ENCODE results near the gene NRXN3. TPM values are rescaled to one million over a fixed set of nuclear protein-coding genes. Genes with fewer than 3 reads are reported as not detected.

Gene NRXN3
- total and polyA plus RNA-seq, 2 experiments from 2014 or later, result 0.69 to 1.5 TPM

- no peaks in the 10 kb centered on the region for H3K36me3 ChIP-seq
- no peak overlapping the region for H3K4me3 ChIP-seq
- no peaks in the 10 kb centered on the region for H3K4me1 ChIP-seq (ENCODE audit: low read depth)
- H3K9me3 ChIP-seq (ENCODE audit: low read depth), result no peaks in the 10 kb centered on the region
- H3K27me3 ChIP-seq, result no peaks in the 10 kb centered on the region
- TF ChIP-seq, protein P1, sequence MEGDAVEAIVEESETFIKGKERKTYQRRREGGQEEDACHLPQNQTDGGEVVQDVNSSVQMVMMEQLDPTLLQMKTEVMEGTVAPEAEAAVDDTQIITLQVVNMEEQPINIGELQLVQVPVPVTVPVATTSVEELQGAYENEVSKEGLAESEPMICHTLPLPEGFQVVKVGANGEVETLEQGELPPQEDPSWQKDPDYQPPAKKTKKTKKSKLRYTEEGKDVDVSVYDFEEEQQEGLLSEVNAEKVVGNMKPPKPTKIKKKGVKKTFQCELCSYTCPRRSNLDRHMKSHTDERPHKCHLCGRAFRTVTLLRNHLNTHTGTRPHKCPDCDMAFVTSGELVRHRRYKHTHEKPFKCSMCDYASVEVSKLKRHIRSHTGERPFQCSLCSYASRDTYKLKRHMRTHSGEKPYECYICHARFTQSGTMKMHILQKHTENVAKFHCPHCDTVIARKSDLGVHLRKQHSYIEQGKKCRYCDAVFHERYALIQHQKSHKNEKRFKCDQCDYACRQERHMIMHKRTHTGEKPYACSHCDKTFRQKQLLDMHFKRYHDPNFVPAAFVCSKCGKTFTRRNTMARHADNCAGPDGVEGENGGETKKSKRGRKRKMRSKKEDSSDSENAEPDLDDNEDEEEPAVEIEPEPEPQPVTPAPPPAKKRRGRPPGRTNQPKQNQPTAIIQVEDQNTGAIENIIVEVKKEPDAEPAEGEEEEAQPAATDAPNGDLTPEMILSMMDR (IDR thresholded peaks at IDR 0.05; ENCODE audit: low read depth, low read length), result no peak
- H3K27ac ChIP-seq, result no peak overlapping the region
- DNase-seq (ENCODE audit: low read depth in 1 of 2, low spot score in 1 of 2), result no peak
Observed at GRCh38 chr14:78282437-78282836, 112.3 kb downstream of the NRXN3 start.

- no peaks in the 10 kb centered on the region for H3K4me1 ChIP-seq (ENCODE audit: low read depth)
- no peak for DNase-seq (ENCODE audit: low read depth in 1 of 2, low spot score in 1 of 2)
- H3K27me3 ChIP-seq, result no peaks in the 10 kb centered on the region
- no peak overlapping the region for H3K4me3 ChIP-seq
- H3K36me3 ChIP-seq, result no peaks in the 10 kb centered on the region
- no peaks in the 10 kb centered on the region for H3K9me3 ChIP-seq (ENCODE audit: low read depth)
- H3K27ac ChIP-seq, result no peak overlapping the region
- TF ChIP-seq, protein P1 (IDR thresholded peaks at IDR 0.05; ENCODE audit: low read depth, low read length), result no peak
Observed at GRCh38 chr14:78286210-78286609, 116.0 kb downstream of the NRXN3 start.

DNA sequence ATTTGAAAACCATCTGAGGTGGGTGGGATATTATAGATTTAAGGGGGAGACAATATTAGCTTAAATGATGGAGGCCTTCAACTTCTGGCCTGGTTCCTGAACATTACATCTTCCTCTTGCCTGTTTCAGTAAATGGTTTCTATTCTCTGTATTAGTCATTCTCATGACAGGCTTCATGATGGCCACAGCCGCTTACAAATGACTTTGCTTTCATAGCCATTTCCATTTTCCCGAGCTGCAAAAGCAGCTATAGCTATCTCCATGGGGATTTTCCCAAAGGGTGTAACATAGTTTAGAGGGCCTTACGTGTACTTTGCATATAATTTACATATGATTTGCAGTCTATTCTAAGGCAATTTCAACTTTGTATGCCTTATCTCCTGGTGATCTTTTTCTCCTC lies 121.8 kb downstream of the NRXN3 start:
- no peak overlapping the region for H3K4me3 ChIP-seq
- no peak overlapping the region for H3K27ac ChIP-seq
- DNase-seq (ENCODE audit: low read depth in 1 of 2, low spot score in 1 of 2), result no peak
- no peaks in the 10 kb centered on the region for H3K36me3 ChIP-seq
- no peaks in the 10 kb centered on the region for H3K4me1 ChIP-seq (ENCODE audit: low read depth)
- H3K9me3 ChIP-seq (ENCODE audit: low read depth), result no peaks in the 10 kb centered on the region
- no peaks in the 10 kb centered on the region for H3K27me3 ChIP-seq
- TF ChIP-seq, protein P1 (IDR thresholded peaks at IDR 0.05; ENCODE audit: low read depth, low read length), result no peak

- no peak overlapping the region for H3K4me3 ChIP-seq
- H3K4me1 ChIP-seq (ENCODE audit: low read depth), result no peaks in the 10 kb centered on the region
- H3K27ac ChIP-seq, result no peak overlapping the region
- no peaks in the 10 kb centered on the region for H3K36me3 ChIP-seq
- no peaks in the 10 kb centered on the region for H3K27me3 ChIP-seq
- no peaks in the 10 kb centered on the region for H3K9me3 ChIP-seq (ENCODE audit: low read depth)
- TF ChIP-seq, protein P1 (IDR thresholded peaks at IDR 0.05; ENCODE audit: low read depth, low read length), result no peak
- DNase-seq (ENCODE audit: low read depth in 1 of 2, low spot score in 1 of 2), result no peak
Observed at GRCh38 chr14:78297858-78298257, 127.7 kb downstream of the NRXN3 start.

DNA sequence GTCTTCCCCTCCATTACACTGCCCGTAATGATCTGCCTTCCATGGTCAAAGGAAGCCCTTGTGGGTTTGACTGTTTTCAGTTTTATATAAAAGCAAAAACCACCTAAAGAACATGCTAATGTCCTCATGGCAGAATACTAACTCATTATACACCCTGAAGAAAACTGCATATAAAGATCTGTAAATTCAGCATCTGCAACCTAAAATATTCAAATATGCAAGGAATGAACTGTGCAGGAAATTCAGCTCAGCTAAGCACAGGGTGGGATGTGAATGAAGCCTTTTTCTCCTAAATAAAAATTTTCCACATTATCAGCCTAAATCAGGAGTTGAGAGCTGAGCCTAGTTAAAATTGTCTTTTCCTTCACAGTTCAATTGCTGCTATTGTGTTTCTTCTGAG lies 128.1 kb downstream of the NRXN3 start:
- DNase-seq (ENCODE audit: low read depth in 1 of 2, low spot score in 1 of 2), result no peak
- Histone ChIP-seq H3K4me1 (ENCODE audit: low read depth) (no peaks in the 10 kb centered on the region), H3K9me3 (ENCODE audit: low read depth) (no peaks in the 10 kb centered on the region), H3K4me3 (no peak overlapping the region), H3K27me3 (no peaks in the 10 kb centered on the region), H3K27ac (no peak overlapping the region), H3K36me3 (no peaks in the 10 kb centered on the region)
- TF ChIP-seq, protein P1 (IDR thresholded peaks at IDR 0.05; ENCODE audit: low read depth, low read length), result no peak

- TF ChIP-seq, protein P1 (IDR thresholded peaks at IDR 0.05; ENCODE audit: low read depth, low read length), result no peak
- no peak overlapping the region for H3K4me3 ChIP-seq
- no peak overlapping the region for H3K27ac ChIP-seq
- H3K36me3 ChIP-seq, result no peaks in the 10 kb centered on the region
- H3K27me3 ChIP-seq, result no peaks in the 10 kb centered on the region
- H3K9me3 ChIP-seq (ENCODE audit: low read depth), result no peaks in the 10 kb centered on the region
- DNase-seq (ENCODE audit: low read depth in 1 of 2, low spot score in 1 of 2), result no peak
- H3K4me1 ChIP-seq (ENCODE audit: low read depth), result no peaks in the 10 kb centered on the region
Observed at GRCh38 chr14:78302841-78303240, 132.7 kb downstream of the NRXN3 start.

Measured in cardiac muscle cell (in vitro differentiated cells and primary cell).